Lung (tissue), 12 donors: ENCODE measurements around the gene CLEC9A. TPM values are rescaled to one million over a fixed set of nuclear protein-coding genes. Genes with fewer than 3 reads are reported as not detected.
"Not testable (repeated sequence)": the region's sequence is repeated elsewhere in the genome, so short reads cannot be mapped to it uniquely, and the experiment has no call there.

Experiments
- ATAC-seq: fragments of 200-7000 bp; cut with Tn5 transposase; one replicate; pipeline ENCODE4 v1.9.1; 2020; ENCODE audit warnings: moderate number of reproducible peaks; ENCODE audit not compliant: insufficient read depth, low FRiP score
- DNase-seq, 3 donors: peaks; one replicate each; pipeline ENCODE4 v3.0.0-alpha.2; 2013 to 2017
- H3K27ac ChIP-seq, 2 donors: one replicate each; pipeline ENCODE4 v1.5.1; 2013; ENCODE audit warnings: mild to moderate bottlenecking in 2 of 2, moderate library complexity in 2 of 2, control low read depth in 1 of 2, inconsistent platforms in 1 of 2, low read depth in 1 of 2, low read length in 1 of 2
- H3K27me3 ChIP-seq, 3 donors: one replicate each; pipeline ENCODE4 v1.5.1; 2013; ENCODE audit warnings: low read length in 2 of 3; ENCODE audit not compliant: control insufficient read depth in 3 of 3, insufficient read depth in 3 of 3
- H3K36me3 ChIP-seq, 4 donors: one replicate each; pipeline ENCODE4 v1.5.1; 2013; ENCODE audit warnings: low read length in 4 of 4, mild to moderate bottlenecking in 1 of 4, moderate library complexity in 1 of 4; ENCODE audit not compliant: control insufficient read depth in 4 of 4, insufficient read depth in 4 of 4
- H3K4me1 ChIP-seq, 5 donors: one replicate each; pipeline ENCODE4 v1.5.1; 2013; ENCODE audit warnings: low read length in 5 of 5, mild to moderate bottlenecking in 2 of 5, moderate library complexity in 1 of 5; ENCODE audit not compliant: control insufficient read depth in 5 of 5, insufficient read depth in 5 of 5
- H3K4me3 ChIP-seq: one replicate; pipeline ENCODE4 v1.5.1; 2013; ENCODE audit warnings: mild to moderate bottlenecking, control low read depth, moderate library complexity
- H3K9ac ChIP-seq, 2 donors: one replicate each; pipeline ENCODE4 v1.5.1; 2013; ENCODE audit warnings: low read length in 2 of 2, control low read depth in 1 of 2; ENCODE audit not compliant: insufficient read depth in 1 of 2
- H3K9me3 ChIP-seq, 4 donors: one replicate each; pipeline ENCODE4 v1.5.1; 2013; ENCODE audit warnings: low read length in 3 of 4, mild to moderate bottlenecking in 1 of 4, moderate library complexity in 1 of 4; ENCODE audit not compliant: control insufficient read depth in 4 of 4, insufficient read depth in 3 of 4
- WGBS, 2 donors: extraction: QIAGEN DNeasy Blood & Tissue Kit; methylation state at CpG; one replicate each; pipeline ENCODE4 v1.1.7; 2013; 5-methylcytosine and 5-hydroxymethylcytosine counted together
- polyA plus RNA-seq, 2 donors: library from polyadenylated mRNA; stranded (reverse); fragments of 200-250 nt; gene quantifications; one replicate each; pipeline ENCODE4 v1.2.1, GENCODE V29; 2013
- total RNA-seq, 2 donors: library from RNA; depleted of rRNA in 1 of 2; stranded (reverse); fragments of >200 nt in 1 of 2; gene quantifications; one replicate each; pipeline ENCODE4 v1.2.1, GENCODE V29; 2014 to 2021
- TF ChIP-seq, protein P1 (sequence below): IDR thresholded peaks from 2 replicates; pipeline ENCODE4 v1.5.1; 2012; ENCODE audit warnings: mild to moderate bottlenecking; ENCODE audit errors: control extremely low read depth, extremely low read depth
- donor health status: control.
- donor health status: control.
- donor health status: Bipolar disorder and iron deficiency.
- donor health status: healthy.
- donor health status: DM: yes; HTN: yes; CAD: no.

CLEC9A gene
- total and polyA plus RNA-seq, 4 donors: 0.12 to 0.60 (median 0.33) TPM

DNA sequence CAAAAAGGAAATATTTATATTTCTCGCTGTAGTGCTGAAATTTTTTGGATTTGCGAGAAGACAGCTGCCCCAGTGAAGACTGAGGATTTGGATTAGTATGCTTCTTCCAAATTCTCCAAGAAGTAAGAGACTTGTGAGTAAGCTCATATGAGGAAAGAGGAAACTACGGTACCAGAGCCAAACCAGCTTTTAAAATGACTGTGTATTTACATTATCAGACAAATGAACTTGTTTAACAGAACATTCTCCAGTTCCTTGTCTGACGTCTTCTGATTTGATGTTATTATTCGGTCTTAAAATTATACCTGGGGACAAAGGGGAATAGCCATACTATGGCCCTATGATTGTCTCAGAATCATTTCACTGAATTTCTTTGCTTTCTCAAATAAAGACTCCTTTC is 12.1 kb upstream of the CLEC9A start:
- Histone ChIP-seq H3K9me3 (no peaks in the 10 kb centered on the region), H3K36me3 (no peaks in the 10 kb centered on the region), H3K4me1 (no peaks in the 10 kb centered on the region), H3K4me3 (no peak overlapping the region), H3K27me3 (no peaks in the 10 kb centered on the region), H3K9ac (no peak overlapping the region), H3K27ac (no peak overlapping the region)
- 46 to 54% methylated on average over 5 of the region's 5 CpGs for WGBS, 2 donors
- DNase-seq (peak in 1 of 3 donors; percentile 24), ATAC-seq (no peak)
- TF ChIP-seq, protein P1, sequence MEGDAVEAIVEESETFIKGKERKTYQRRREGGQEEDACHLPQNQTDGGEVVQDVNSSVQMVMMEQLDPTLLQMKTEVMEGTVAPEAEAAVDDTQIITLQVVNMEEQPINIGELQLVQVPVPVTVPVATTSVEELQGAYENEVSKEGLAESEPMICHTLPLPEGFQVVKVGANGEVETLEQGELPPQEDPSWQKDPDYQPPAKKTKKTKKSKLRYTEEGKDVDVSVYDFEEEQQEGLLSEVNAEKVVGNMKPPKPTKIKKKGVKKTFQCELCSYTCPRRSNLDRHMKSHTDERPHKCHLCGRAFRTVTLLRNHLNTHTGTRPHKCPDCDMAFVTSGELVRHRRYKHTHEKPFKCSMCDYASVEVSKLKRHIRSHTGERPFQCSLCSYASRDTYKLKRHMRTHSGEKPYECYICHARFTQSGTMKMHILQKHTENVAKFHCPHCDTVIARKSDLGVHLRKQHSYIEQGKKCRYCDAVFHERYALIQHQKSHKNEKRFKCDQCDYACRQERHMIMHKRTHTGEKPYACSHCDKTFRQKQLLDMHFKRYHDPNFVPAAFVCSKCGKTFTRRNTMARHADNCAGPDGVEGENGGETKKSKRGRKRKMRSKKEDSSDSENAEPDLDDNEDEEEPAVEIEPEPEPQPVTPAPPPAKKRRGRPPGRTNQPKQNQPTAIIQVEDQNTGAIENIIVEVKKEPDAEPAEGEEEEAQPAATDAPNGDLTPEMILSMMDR: no peak

DNA sequence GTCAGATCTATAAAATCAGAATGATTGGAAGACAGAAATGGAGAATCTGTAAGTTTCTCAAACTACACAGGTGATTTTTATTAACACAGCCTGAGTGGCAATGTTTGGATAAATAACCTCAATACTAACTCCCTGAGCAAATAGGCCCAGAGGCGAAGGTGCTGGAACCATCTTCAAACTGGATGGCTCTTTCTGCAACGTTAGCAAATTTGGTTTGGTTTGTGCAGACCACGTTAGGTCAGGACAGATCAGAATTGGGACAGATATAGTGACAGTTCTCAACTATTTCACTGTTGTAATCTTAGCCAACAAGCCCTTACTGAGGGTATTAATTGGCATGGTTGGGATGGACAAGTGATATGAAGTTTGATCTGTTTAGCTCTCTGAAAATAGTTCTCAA is 9.1 kb upstream of the CLEC9A start:
- Histone ChIP-seq H3K4me1 (no peaks in the 10 kb centered on the region), H3K9me3 (no peaks in the 10 kb centered on the region), H3K4me3 (no peak overlapping the region), H3K27me3 (no peaks in the 10 kb centered on the region), H3K27ac (no peak overlapping the region), H3K36me3 (no peaks in the 10 kb centered on the region), H3K9ac (no peak overlapping the region)
- TF ChIP-seq, protein P1: no peak
- 87 to 95% methylated on average over 3 of the region's 3 CpGs for WGBS, 2 donors
- ATAC-seq: no peak
- DNase-seq: no peak

DNA sequence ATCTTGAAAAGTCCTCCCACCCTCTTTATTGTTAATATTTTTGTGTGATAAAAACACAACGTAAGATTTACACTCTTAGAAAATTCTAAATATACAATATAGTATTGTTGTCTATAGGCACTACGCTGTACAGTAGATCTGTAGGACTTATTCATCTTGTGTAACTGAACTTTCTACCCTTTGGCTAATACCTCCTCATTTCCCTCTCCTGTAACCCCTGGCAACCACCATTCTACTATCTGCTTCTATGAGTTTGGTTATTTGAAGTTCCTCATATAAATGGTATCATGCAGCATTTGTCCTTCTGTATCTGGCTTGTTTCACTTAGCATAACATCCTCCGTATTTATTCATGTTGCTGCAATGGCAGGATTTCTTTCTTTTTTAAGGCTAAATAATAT is 5.2 kb upstream of the CLEC9A start:
- Histone ChIP-seq H3K9ac (no peak overlapping the region), H3K4me3 (no peak overlapping the region), H3K27me3 (no peaks in the 10 kb centered on the region), H3K9me3 (no peaks in the 10 kb centered on the region), H3K27ac (no peak overlapping the region), H3K4me1 (no peaks in the 10 kb centered on the region), H3K36me3 (no peaks in the 10 kb centered on the region)
- TF ChIP-seq, protein P1: no peak
- no peak for DNase-seq
- ATAC-seq: no peak
- WGBS, 2 donors: 78 to 90% methylated on average over 3 of the region's 3 CpGs

DNA sequence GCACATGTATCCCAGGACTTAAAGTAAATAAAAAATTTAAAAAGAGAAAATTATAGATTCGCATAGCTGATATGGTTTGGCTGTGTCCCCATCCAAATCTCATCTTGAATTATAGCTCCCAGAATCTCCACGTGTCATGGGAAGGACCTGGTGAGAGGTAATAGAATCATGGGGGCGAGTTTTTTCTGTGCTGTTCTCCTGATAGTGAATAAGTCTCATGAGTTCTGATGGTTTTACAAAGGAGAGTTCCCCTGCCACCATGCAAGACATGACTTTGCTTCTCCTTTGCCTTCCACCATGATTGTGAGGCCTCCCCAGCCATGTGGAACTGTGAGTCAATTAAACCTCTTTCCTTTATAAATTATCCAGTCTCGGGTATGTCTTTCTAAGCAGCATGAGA is 3.8 kb upstream of the CLEC9A start:
- not testable (repeated sequence) for DNase-seq, H3K9ac ChIP-seq, H3K4me3 ChIP-seq, H3K4me1 ChIP-seq, H3K27ac ChIP-seq, H3K27me3 ChIP-seq, H3K36me3 ChIP-seq, H3K9me3 ChIP-seq, ATAC-seq
- 85 to 93% methylated on average over 4 of the region's 4 CpGs for WGBS, 2 donors
